Ammon's horn (tissue), 1 donor: ENCODE measurements around the gene CLASP1.

ENCODE experiments used
- DNase-seq: peaks from one replicate; pipeline ENCODE4 v3.0.0-alpha.2; 2016; ENCODE audit warnings: low spot score

The CLASP1 gene

GRCh38 chr2:121539750-121540469, 109.4 kb downstream of the CLASP1 start:
- no peak for DNase-seq

GRCh38 chr2:121536850-121537557, 112.3 kb downstream of the CLASP1 start:
- no peak for DNase-seq

GRCh38 chr2:121536347-121536746, 112.9 kb downstream of the CLASP1 start:
- DNase-seq, result no peak

GRCh38 chr2:121534007-121534406, 115.3 kb downstream of the CLASP1 start:
- no peak for DNase-seq

GRCh38 chr2:121532894-121533293, 116.4 kb downstream of the CLASP1 start:
- no peak for DNase-seq

GRCh38 chr2:121532347-121532766, 116.9 kb downstream of the CLASP1 start:
- DNase-seq, result no peak

GRCh38 chr2:121530212-121530705, 119.0 kb downstream of the CLASP1 start:
- peak; percentile 80 for DNase-seq

- DNase-seq, result peak; percentile 82
Observed at GRCh38 chr2:121529439-121530211, 119.6 kb downstream of the CLASP1 start.

- no peak for DNase-seq
Observed at GRCh38 chr2:121527009-121527682, 122.1 kb downstream of the CLASP1 start.

- DNase-seq, result no peak
Observed at GRCh38 chr2:121524685-121525425, 124.4 kb downstream of the CLASP1 start.

- peak; percentile 57 for DNase-seq
Observed at GRCh38 chr2:121521359-121521758, 127.9 kb downstream of the CLASP1 start.

- no peak for DNase-seq
Observed at GRCh38 chr2:121520641-121520994, 128.6 kb downstream of the CLASP1 start.

GRCh38 chr2:121519732-121520640, 129.3 kb downstream of the CLASP1 start:
- peak; percentile 94 for DNase-seq

GRCh38 chr2:121519153-121519552, 130.1 kb downstream of the CLASP1 start:
- DNase-seq, result no peak

GRCh38 chr2:121513597-121514333, 135.5 kb downstream of the CLASP1 start:
- no peak for DNase-seq

- DNase-seq, result no peak
Observed at GRCh38 chr2:121510857-121511256, 138.4 kb downstream of the CLASP1 start.

- DNase-seq, result no peak
Observed at GRCh38 chr2:121506621-121507020, 142.6 kb downstream of the CLASP1 start.

GRCh38 chr2:121505986-121506586, 143.2 kb downstream of the CLASP1 start:
- DNase-seq, result no peak

- no peak for DNase-seq
Observed at GRCh38 chr2:121505005-121505404, 144.3 kb downstream of the CLASP1 start.
